H9 (cell line): ENCODE data around the gene COL3A1. TPM values are rescaled to one million over a fixed set of nuclear protein-coding genes. Genes with fewer than 3 reads are reported as not detected.

Source experiments
- DNase-seq: peaks from one replicate; pipeline ENCODE4 v3.0.0-alpha.2; 2017
- H2AFZ ChIP-seq: one replicate; pipeline ENCODE4 v1.6.1; 2013; ENCODE audit warnings: mild to moderate bottlenecking, low read length, control low read depth, moderate library complexity
- H2AK5ac ChIP-seq: 2 replicates; pipeline ENCODE4 v1.6.1; 2013; ENCODE audit warnings: low read length, control low read depth, mixed read lengths; ENCODE audit not compliant: insufficient read length
- H2BK120ac ChIP-seq: one replicate; pipeline ENCODE4 v1.6.1; 2013; ENCODE audit warnings: low read depth, mild to moderate bottlenecking, low read length, control low read depth, inconsistent platforms; ENCODE audit not compliant: poor library complexity, severe bottlenecking
- H2BK12ac ChIP-seq: 2 replicates; pipeline ENCODE4 v1.6.1; 2013; ENCODE audit warnings: low read length, control low read depth, mixed read lengths, low read depth; ENCODE audit not compliant: insufficient read length
- H2BK15ac ChIP-seq: 2 replicates; pipeline ENCODE4 v1.6.1; 2013; ENCODE audit warnings: low read depth, low read length, control low read depth
- H2BK20ac ChIP-seq: one replicate; pipeline ENCODE4 v1.6.1; 2013; ENCODE audit warnings: low read depth, mild to moderate bottlenecking, low read length, control low read depth, inconsistent platforms; ENCODE audit not compliant: poor library complexity, severe bottlenecking
- H2BK5ac ChIP-seq: 2 replicates; pipeline ENCODE4 v1.6.1; 2013; ENCODE audit warnings: low read length, control low read depth, mixed read lengths; ENCODE audit not compliant: insufficient read length
- H3K14ac ChIP-seq: 2 replicates; pipeline ENCODE4 v1.6.1; 2013; ENCODE audit warnings: low read length, control low read depth; ENCODE audit not compliant: insufficient read depth
- H3K18ac ChIP-seq: 2 replicates; pipeline ENCODE4 v1.6.1; 2013; ENCODE audit warnings: low read depth, mild to moderate bottlenecking, mixed read lengths, low read length, control low read depth; ENCODE audit not compliant: insufficient read length
- H3K23ac ChIP-seq: 2 replicates; pipeline ENCODE4 v1.6.1; 2013; ENCODE audit warnings: low read length, control low read depth, mixed read lengths, low read depth; ENCODE audit not compliant: insufficient read length
- H3K23me2 ChIP-seq: 2 replicates; pipeline ENCODE4 v1.6.1; 2013; ENCODE audit warnings: low read depth, mild to moderate bottlenecking, mixed read lengths, low read length, control low read depth; ENCODE audit not compliant: insufficient read length, poor library complexity, severe bottlenecking
- H3K27ac ChIP-seq: 2 replicates; pipeline ENCODE4 v1.5.1; 2013; ENCODE audit warnings: low read length, control low read depth, mixed read lengths, low read depth; ENCODE audit not compliant: insufficient read length
- H3K27me3 ChIP-seq: 2 replicates; pipeline ENCODE4 v1.6.1; 2013; ENCODE audit warnings: low read length, control low read depth, inconsistent platforms; ENCODE audit not compliant: insufficient read depth
- H3K4ac ChIP-seq: 2 replicates; pipeline ENCODE4 v1.6.1; 2013; ENCODE audit warnings: low read depth, mild to moderate bottlenecking, control low read depth, inconsistent platforms, low read length, moderate library complexity
- H3K4me1 ChIP-seq: 2 replicates; pipeline ENCODE4 v1.6.1; 2013; ENCODE audit warnings: low read length, control low read depth, inconsistent platforms; ENCODE audit not compliant: insufficient read depth
- H3K4me2 ChIP-seq: 2 replicates; pipeline ENCODE4 v1.6.1; 2013; ENCODE audit warnings: low read length, control low read depth, mixed read lengths; ENCODE audit not compliant: insufficient read length, insufficient read depth
- H3K56ac ChIP-seq: 2 replicates; pipeline ENCODE4 v1.6.1; 2013; ENCODE audit warnings: low read depth, mild to moderate bottlenecking, mixed read lengths, low read length, control low read depth; ENCODE audit not compliant: insufficient read length
- H3K79me1 ChIP-seq: 2 replicates; pipeline ENCODE4 v1.6.1; 2013; ENCODE audit warnings: low read depth, mild to moderate bottlenecking, moderate library complexity, low read length, control low read depth, inconsistent platforms; ENCODE audit not compliant: insufficient read depth, poor library complexity, severe bottlenecking
- H3K79me2 ChIP-seq: 2 replicates; pipeline ENCODE4 v1.6.1; 2013; ENCODE audit warnings: low read length, control low read depth, inconsistent platforms; ENCODE audit not compliant: insufficient read depth
- H3K9ac ChIP-seq: 2 replicates; pipeline ENCODE4 v1.6.1; 2013; ENCODE audit warnings: low read length, control low read depth, mixed read lengths; ENCODE audit not compliant: insufficient read length; ENCODE audit errors: extremely low read depth
- H3K9me3 ChIP-seq: one replicate; pipeline ENCODE4 v1.6.1; 2013; ENCODE audit warnings: low read depth, low read length, inconsistent platforms; ENCODE audit not compliant: control insufficient read depth
- H3T11ph ChIP-seq: one replicate; pipeline ENCODE4 v1.6.1; 2013; ENCODE audit warnings: mild to moderate bottlenecking, low read length, control low read depth, inconsistent platforms
- H4K20me1 ChIP-seq: one replicate; pipeline ENCODE4 v1.6.1; 2013; ENCODE audit not compliant: control insufficient read depth, insufficient read length, insufficient read depth
- H4K5ac ChIP-seq: 2 replicates; pipeline ENCODE4 v1.6.1; 2013; ENCODE audit warnings: low read depth, mild to moderate bottlenecking, mixed read lengths, low read length, control low read depth; ENCODE audit not compliant: insufficient read length
- H4K8ac ChIP-seq: replicated peaks from 2 replicates; pipeline ENCODE4 v1.6.1; 2013; ENCODE audit warnings: low read length, control low read depth, mixed read lengths, low read depth; ENCODE audit not compliant: insufficient read length
- H4K91ac ChIP-seq: 2 replicates; pipeline ENCODE4 v1.6.1; 2013; ENCODE audit warnings: low read depth, mild to moderate bottlenecking, moderate library complexity, mixed read lengths, low read length, control low read depth; ENCODE audit not compliant: insufficient read length
- H3K27ac Mint-ChIP-seq, 3 experiments: 2 replicates in 2 of 3; 3 replicates in 1 of 3; pipeline ENCODE4 v1.8.0; 2020 to 2021; ENCODE audit warnings: mixed read lengths in 3 of 3, mild to moderate bottlenecking in 1 of 3, moderate library complexity in 1 of 3
- H3K27me3 Mint-ChIP-seq: 2 replicates; pipeline ENCODE4 v1.8.0; 2021; ENCODE audit warnings: low read depth, mild to moderate bottlenecking, moderate library complexity, mixed read lengths
- H3K36me3 Mint-ChIP-seq, 3 experiments: 2 replicates in 2 of 3; 3 replicates in 1 of 3; pipeline ENCODE4 v1.8.0; 2020 to 2021; ENCODE audit warnings: low read depth in 3 of 3, mixed read lengths in 3 of 3; ENCODE audit not compliant: insufficient read depth in 1 of 3
- H3K4me1 Mint-ChIP-seq, 2 experiments: 2 replicates each; pipeline ENCODE4 v1.8.0; 2020; ENCODE audit warnings: mixed read lengths in 2 of 2
- H3K4me3 Mint-ChIP-seq, 2 experiments: 2 replicates in 1 of 2; 3 replicates in 1 of 2; pipeline ENCODE4 v1.8.0; 2020 to 2021; ENCODE audit warnings: mild to moderate bottlenecking in 2 of 2, mixed read lengths in 2 of 2, moderate library complexity in 1 of 2
- H3K9me3 Mint-ChIP-seq, 2 experiments: 2 replicates in 1 of 2; 3 replicates in 1 of 2; pipeline ENCODE4 v1.8.0; 2020; ENCODE audit warnings: mild to moderate bottlenecking in 2 of 2, mixed read lengths in 2 of 2, moderate library complexity in 1 of 2
- CTCF ChIP-seq: fragments of 200-600 bp; sonication (generic); conservative IDR thresholded peaks from 3 replicates; pipeline ENCODE4 v1.8.0; 2021; ENCODE audit warnings: antibody characterized with exemption, mild to moderate bottlenecking
- WGBS: extraction: QIAGEN DNeasy Blood & Tissue Kit; methylation state at CpG from one replicate; pipeline ENCODE4 v1.1.7; 2013; ENCODE audit warnings: missing lambda C conversion rate, low lambda C conversion rate, mixed read lengths; ENCODE audit not compliant: insufficient read length; ENCODE audit errors: extremely low coverage; 5-methylcytosine and 5-hydroxymethylcytosine counted together
- total RNA-seq: library from RNA; stranded (reverse); gene quantifications from 2 replicates; pipeline ENCODE4 v1.2.1, GENCODE V29; 2021

The COL3A1 gene
- total RNA-seq, 1 experiment from 2014 or later, result not detected

- H3K4me3 Mint-ChIP-seq, result no peak overlapping the region
- no peaks in the 10 kb centered on the region for H3K4me1 ChIP-seq
- H3K23ac ChIP-seq, result no peak overlapping the region
- no peak overlapping the region for H2BK15ac ChIP-seq
- no peaks in the 10 kb centered on the region for H3K9me3 Mint-ChIP-seq
- H2AK5ac ChIP-seq, result no peak overlapping the region
- no peaks in the 10 kb centered on the region for H3K27me3 Mint-ChIP-seq
- H3K4me1 Mint-ChIP-seq, result no peaks in the 10 kb centered on the region
- H2BK12ac ChIP-seq, result no peak overlapping the region
- no peak overlapping the region for H3K4me2 ChIP-seq
- no peak overlapping the region for H3K27ac Mint-ChIP-seq
- TF ChIP-seq CTCF, result no peak
- H3T11ph ChIP-seq, result no peak overlapping the region
- H3K4ac ChIP-seq, result no peak overlapping the region
- no peaks in the 10 kb centered on the region for H3K79me2 ChIP-seq
- H4K91ac ChIP-seq, result no peak overlapping the region
- no peaks in the 10 kb centered on the region for H3K79me1 ChIP-seq
- H4K8ac ChIP-seq, result no peak overlapping the region
- H3K9ac ChIP-seq, result no peak overlapping the region
- H2AFZ ChIP-seq, result no peak overlapping the region
- no CpG with 5 or more reads among the region's 2 CpGs for WGBS
- no peak overlapping the region for H3K14ac ChIP-seq
- H3K27ac ChIP-seq, result no peak overlapping the region
- no peak for DNase-seq
- H2BK20ac ChIP-seq, result no peak overlapping the region
- no peak overlapping the region for H2BK5ac ChIP-seq
- H3K27me3 ChIP-seq, result no peaks in the 10 kb centered on the region
- no peaks in the 10 kb centered on the region for H3K23me2 ChIP-seq
- H3K18ac ChIP-seq, result no peak overlapping the region
- H2BK120ac ChIP-seq, result no peak overlapping the region
- H3K9me3 ChIP-seq, result no peaks in the 10 kb centered on the region
- H3K36me3 Mint-ChIP-seq, result no peaks in the 10 kb centered on the region
- no peaks in the 10 kb centered on the region for H4K20me1 ChIP-seq
- H4K5ac ChIP-seq, result no peak overlapping the region
- no peak overlapping the region for H3K56ac ChIP-seq
These were observed 4.5 kb upstream of the COL3A1 start for GRCh38 chr2:188969651-188970050.
